Tibial nerve (tissue), 4 donors: Measurements from ENCODE around the gene EML1. TPM values are rescaled to one million over a fixed set of nuclear protein-coding genes. Genes with fewer than 3 reads are reported as not detected.

Source experiments
- DNase-seq, 2 donors: peaks; one replicate each; pipeline ENCODE4 v3.0.0-alpha.2; 2019; ENCODE audit warnings: low spot score in 2 of 2
- H3K27ac ChIP-seq, 4 donors: fragments of 200-600 bp; sonication (generic) in 3 of 4; one replicate each; pipeline ENCODE4 v1.5.1; 2017 to 2019; ENCODE audit warnings: mild to moderate bottlenecking in 1 of 4
- H3K27me3 ChIP-seq, 2 donors: fragments of 200-600 bp; sonication (generic) in 1 of 2; one replicate each; pipeline versions ENCODE4 v1.5.1 to v1.6.0; 2017 to 2019
- H3K36me3 ChIP-seq, 3 donors: fragments of 200-600 bp; sonication (generic); one replicate each; pipeline ENCODE4 v1.5.1; 2018 to 2019
- H3K4me1 ChIP-seq, 4 donors: fragments of 200-600 bp; sonication (generic) in 3 of 4; one replicate each; pipeline ENCODE4 v1.5.1; 2017 to 2019
- H3K4me3 ChIP-seq, 4 donors: fragments of 200-600 bp; sonication (generic) in 3 of 4; one replicate each; pipeline ENCODE4 v1.5.1; 2017 to 2019; ENCODE audit warnings: mild to moderate bottlenecking in 1 of 4, moderate library complexity in 1 of 4
- H3K9me3 ChIP-seq, 4 donors: fragments of 200-600 bp; sonication (generic) in 3 of 4; one replicate each; pipeline ENCODE4 v1.5.1; 2017 to 2019
- CTCF ChIP-seq, 5 experiments: fragments of 200-600 bp in 3 of 5; fragments of 450-650 bp in 2 of 5; sonication (generic) in 3 of 5; IDR thresholded peaks; one replicate each; pipeline ENCODE4 v1.5.1; 2016 to 2019; ENCODE audit warnings: antibody characterized with exemption in 5 of 5, mild to moderate bottlenecking in 3 of 5, moderate library complexity in 2 of 5
- EP300 ChIP-seq, 2 donors: sonication (generic); formaldehyde crosslinking; IDR thresholded peaks; one replicate each; pipeline ENCODE4 v1.6.1; 2017; ENCODE audit warnings: antibody characterized with exemption in 2 of 2, mild to moderate bottlenecking in 1 of 2
- POLR2A ChIP-seq, 2 donors: fragments of 450-650 bp; IDR thresholded peaks; one replicate each; pipeline ENCODE4 v1.6.1; 2017; ENCODE audit warnings: antibody characterized with exemption in 2 of 2, mild to moderate bottlenecking in 2 of 2, moderate library complexity in 2 of 2
- WGBS, 2 donors: methylation state at CpG; one replicate each; pipeline ENCODE4 v1.1.5; 2018; 5-methylcytosine and 5-hydroxymethylcytosine counted together
- total RNA-seq, 4 donors: library from RNA; depleted of rRNA; stranded (reverse); fragments of >200 nt; gene quantifications; one replicate each; pipeline ENCODE4 v1.1.0, GENCODE V29; 2016

EML1 gene
- total RNA-seq, 4 donors from 2014 or later, result 32.4 to 82.8 (median 55.2) TPM

GRCh38 chr14:99809360-99809759 is 16.1 kb downstream of the EML1 start:
- Histone ChIP-seq H3K36me3 (no peaks in the 10 kb centered on the region), H3K27me3 (no peaks in the 10 kb centered on the region), H3K9me3 (no peaks in the 10 kb centered on the region), H3K27ac (peak overlapping the region in 3 of 4 donors; percentile 45 to 82 (median 78)), H3K4me3 (no peak overlapping the region), H3K4me1 (peaks cover 0 to 58% (median 4%) of the 10 kb centered on the region in 4 donors)
- peak in 1 of 2 donors; percentile 45 for DNase-seq
- 57 to 61% methylated on average over 9 of the region's 9 CpGs for WGBS, 2 donors
- no peak for TF ChIP-seq CTCF (IDR thresholded peaks at IDR 0.05)
- TF ChIP-seq EP300 (IDR thresholded peaks at IDR 0.05), result peak in 1 of 2 donors; percentile 65

- Histone ChIP-seq H3K9me3 (no peaks in the 10 kb centered on the region), H3K4me1 (peaks cover 0 to 58% (median 4%) of the 10 kb centered on the region in 4 donors), H3K27ac (peak overlapping the region in 3 of 4 donors; percentile 45 to 82 (median 78)), H3K27me3 (no peaks in the 10 kb centered on the region), H3K4me3 (no peak overlapping the region), H3K36me3 (no peaks in the 10 kb centered on the region)
- TF ChIP-seq POLR2A (IDR thresholded peaks at IDR 0.05) (no peak), EP300 (IDR thresholded peaks at IDR 0.05) (no peak), CTCF (IDR thresholded peaks at IDR 0.05) (no peak)
- peak; percentile 35 to 43 for DNase-seq
- WGBS, 2 donors, result 72 to 75% methylated on average over 16 of the region's 16 CpGs
Observed at GRCh38 chr14:99809859-99810558, 16.8 kb downstream of the EML1 start.

GRCh38 chr14:99810559-99810874 is 17.3 kb downstream of the EML1 start:
- Histone ChIP-seq H3K9me3 (no peaks in the 10 kb centered on the region), H3K36me3 (no peaks in the 10 kb centered on the region), H3K27me3 (no peaks in the 10 kb centered on the region), H3K4me1 (peaks cover 0 to 58% (median 4%) of the 10 kb centered on the region in 4 donors), H3K27ac (peak overlapping the region in 2 of 4 donors; percentile 78 to 82), H3K4me3 (no peak overlapping the region)
- no peak for DNase-seq
- WGBS, 2 donors, result 83 to 89% methylated on average over 2 of the region's 2 CpGs
- no peak for TF ChIP-seq POLR2A (IDR thresholded peaks at IDR 0.05)
- no peak for TF ChIP-seq EP300 (IDR thresholded peaks at IDR 0.05)

- H3K36me3 ChIP-seq, result no peaks in the 10 kb centered on the region
- no peaks in the 10 kb centered on the region for H3K9me3 ChIP-seq
- peak overlapping the region in 1 of 4 donors; percentile 78 for H3K27ac ChIP-seq
- peaks cover 0 to 50% (median 4%) of the 10 kb centered on the region in 4 donors for H3K4me1 ChIP-seq
- TF ChIP-seq EP300 (IDR thresholded peaks at IDR 0.05), result no peak
- no peaks in the 10 kb centered on the region for H3K27me3 ChIP-seq
- WGBS, 2 donors, result 81 to 90% methylated on average over 9 of the region's 9 CpGs
- H3K4me3 ChIP-seq, result no peak overlapping the region
- no peak for DNase-seq
Observed at GRCh38 chr14:99812096-99812750, 19.0 kb downstream of the EML1 start.

- Histone ChIP-seq H3K4me1 (peaks cover 0 to 44% (median 2%) of the 10 kb centered on the region in 4 donors), H3K9me3 (no peaks in the 10 kb centered on the region), H3K27me3 (no peaks in the 10 kb centered on the region), H3K27ac (no peak overlapping the region), H3K36me3 (no peaks in the 10 kb centered on the region), H3K4me3 (no peak overlapping the region)
- DNase-seq, result no peak
- TF ChIP-seq POLR2A (IDR thresholded peaks at IDR 0.05) (no peak), CTCF (IDR thresholded peaks at IDR 0.05) (no peak), EP300 (IDR thresholded peaks at IDR 0.05) (no peak)
- WGBS, 2 donors, result 87 to 89% methylated on average over 6 of the region's 6 CpGs
Observed at GRCh38 chr14:99812892-99813291, 19.7 kb downstream of the EML1 start.

GRCh38 chr14:99815696-99816095 is 22.5 kb downstream of the EML1 start:
- no peaks in the 10 kb centered on the region for H3K36me3 ChIP-seq
- H3K27me3 ChIP-seq, result no peaks in the 10 kb centered on the region
- H3K4me1 ChIP-seq, result peaks cover 0 to 32% (median 0%) of the 10 kb centered on the region in 4 donors
- no peak for DNase-seq
- 50 to 66% methylated on average over 6 of the region's 6 CpGs for WGBS, 2 donors
- no peak overlapping the region for H3K4me3 ChIP-seq
- no peak overlapping the region for H3K27ac ChIP-seq
- H3K9me3 ChIP-seq, result no peaks in the 10 kb centered on the region
- TF ChIP-seq CTCF (IDR thresholded peaks at IDR 0.05), result no peak
- no peak for TF ChIP-seq POLR2A (IDR thresholded peaks at IDR 0.05)
- no peak for TF ChIP-seq EP300 (IDR thresholded peaks at IDR 0.05)
